SK-N-SH treated with all-trans-retinoic acid at 6 μM for 48 hours (cell line): ENCODE data around the gene EOLA1.
"Not testable (repeated sequence)": the region's sequence is repeated elsewhere in the genome, so short reads cannot be mapped to it uniquely, and the experiment has no call there.

Experiments used
- ATAC-seq: fragments of 200-7000 bp; cut with Tn5 transposase; 3 replicates; pipeline ENCODE4 v1.9.1; 2020; ENCODE audit warnings: mild to moderate bottlenecking, moderate library complexity
- BACH2 ChIP-seq: fragments of 250-450 bp; sonication (Bioruptor Pico); IDR thresholded peaks from 2 replicates; pipeline ENCODE4 v1.9.0; 2021; ENCODE audit warnings: mild to moderate bottlenecking, borderline replicate concordance
- CREB5 ChIP-seq: fragments of 250-450 bp; sonication (Bioruptor Pico); IDR thresholded peaks from 2 replicates; pipeline ENCODE4 v1.5.1; 2020; ENCODE audit warnings: low read depth, mild to moderate bottlenecking, moderate library complexity
- CSDC2 ChIP-seq: fragments of 250-450 bp; sonication (Bioruptor Pico); IDR thresholded peaks from 2 replicates; pipeline ENCODE4 v1.5.0; 2020; ENCODE audit warnings: mild to moderate bottlenecking, moderate library complexity
- CSRNP3 ChIP-seq: fragments of 250-450 bp; sonication (Bioruptor Pico); IDR thresholded peaks from 2 replicates; pipeline ENCODE4 v1.5.1; 2021; ENCODE audit warnings: mild to moderate bottlenecking, moderate library complexity
- ESRRG ChIP-seq: fragments of 250-450 bp; sonication (Bioruptor Pico); IDR thresholded peaks from 2 replicates; pipeline ENCODE4 v1.6.1; 2021; ENCODE audit warnings: mild to moderate bottlenecking
- ISL1 ChIP-seq: fragments of 250-450 bp; sonication (Bioruptor Pico); IDR thresholded peaks from 2 replicates; pipeline ENCODE4 v2.1.2; 2022; ENCODE audit warnings: mild to moderate bottlenecking, moderate library complexity
- OSR1 ChIP-seq: fragments of 250-450 bp; sonication (Bioruptor Pico); IDR thresholded peaks from 2 replicates; pipeline ENCODE4 v1.8.0; 2022; ENCODE audit warnings: moderate library complexity, mild to moderate bottlenecking, inconsistent platforms
- PATZ1 ChIP-seq: fragments of 250-450 bp; sonication (Bioruptor Pico); IDR thresholded peaks from 2 replicates; pipeline ENCODE4 v1.8.0; 2020; ENCODE audit warnings: mild to moderate bottlenecking, moderate library complexity, borderline replicate concordance
- PPARA ChIP-seq: fragments of 250-450 bp; sonication (Bioruptor Pico); IDR thresholded peaks from 2 replicates; pipeline ENCODE4 v1.5.0; 2020; ENCODE audit warnings: mild to moderate bottlenecking, borderline replicate concordance
- RARB ChIP-seq: fragments of 250-450 bp; sonication (Bioruptor Pico); IDR thresholded peaks from 2 replicates; pipeline ENCODE4 v1.8.0; 2021; ENCODE audit warnings: mild to moderate bottlenecking, moderate library complexity
- SNAI2 ChIP-seq: fragments of 250-450 bp; sonication (Bioruptor Pico); IDR thresholded peaks from 2 replicates; pipeline ENCODE4 v1.5.0; 2020; ENCODE audit warnings: mild to moderate bottlenecking, moderate library complexity
- TCF4 ChIP-seq: fragments of 250-450 bp; sonication (Bioruptor Pico); IDR thresholded peaks from 2 replicates; pipeline ENCODE4 v1.8.0; 2021; ENCODE audit warnings: mild to moderate bottlenecking, moderate library complexity, borderline replicate concordance
- ZC3H10 ChIP-seq: fragments of 250-450 bp; sonication (Bioruptor Pico); IDR thresholded peaks from 2 replicates; pipeline ENCODE4 v1.5.1; 2021; ENCODE audit warnings: mild to moderate bottlenecking, moderate library complexity
- ZFP3 ChIP-seq: fragments of 250-450 bp; sonication (Bioruptor Pico); IDR thresholded peaks from 2 replicates; pipeline ENCODE4 v1.5.0; 2020; ENCODE audit warnings: mild to moderate bottlenecking, moderate library complexity
- ZFP30 ChIP-seq: fragments of 450-650 bp; formaldehyde crosslinking; IDR thresholded peaks from 2 replicates; pipeline ENCODE4 v1.5.0; 2022; ENCODE audit warnings: mild to moderate bottlenecking, moderate library complexity
- ZNF565 ChIP-seq: fragments of 450-650 bp; formaldehyde crosslinking; conservative IDR thresholded peaks from 2 replicates; pipeline ENCODE4 v1.5.0; 2020; ENCODE audit warnings: low read depth, mild to moderate bottlenecking, moderate library complexity
- ZNF70 ChIP-seq: fragments of 450-650 bp; formaldehyde crosslinking; IDR thresholded peaks from 2 replicates; pipeline ENCODE4 v1.5.0; 2020; ENCODE audit warnings: mild to moderate bottlenecking, moderate library complexity
- ZNF8 ChIP-seq: fragments of 450-650 bp; formaldehyde crosslinking; IDR thresholded peaks from 2 replicates; pipeline ENCODE4 v1.5.0; 2020; ENCODE audit warnings: mild to moderate bottlenecking, moderate library complexity

The EOLA1 gene

GRCh38 chrX:149517308-149517707 is 23.5 kb upstream of the EOLA1 start:
- TF ChIP-seq PATZ1 (CRISPR knock-in tag) (no peak), ZNF8 (CRISPR knock-in tag) (no peak), CSDC2 (CRISPR knock-in tag) (no peak), SNAI2 (CRISPR knock-in tag) (no peak), ISL1 (CRISPR knock-in tag) (no peak), CSRNP3 (CRISPR knock-in tag) (no peak), OSR1 (no peak), ZFP3 (CRISPR knock-in tag) (no peak), TCF4 (CRISPR knock-in tag) (no peak), PPARA (CRISPR knock-in tag) (no peak)
- ATAC-seq, result no peak

- ATAC-seq, result no peak
- no peak for TF ChIP-seq CREB5 (CRISPR knock-in tag)
- TF ChIP-seq, all 23 proteins: peak for 0
Observed at GRCh38 chrX:149518236-149518635, 22.6 kb upstream of the EOLA1 start.

GRCh38 chrX:149520636-149521277 is 20.1 kb upstream of the EOLA1 start:
- ATAC-seq, result not testable (repeated sequence)

GRCh38 chrX:149521438-149521837 is 19.4 kb upstream of the EOLA1 start:
- TF ChIP-seq ZNF565 (CRISPR knock-in tag) (no peak), ZFP3 (CRISPR knock-in tag) (no peak), CSRNP3 (CRISPR knock-in tag) (no peak), CREB5 (CRISPR knock-in tag) (no peak), BACH2 (CRISPR knock-in tag) (no peak), ZFP30 (CRISPR knock-in tag) (no peak), ZNF70 (no peak), SNAI2 (CRISPR knock-in tag) (no peak), PATZ1 (CRISPR knock-in tag) (no peak), RARB (CRISPR knock-in tag) (no peak), CSDC2 (CRISPR knock-in tag) (no peak), OSR1 (no peak), ZC3H10 (CRISPR knock-in tag) (no peak), ESRRG (CRISPR knock-in tag) (no peak), PPARA (CRISPR knock-in tag) (no peak)
- no peak for ATAC-seq
